Daoy (cell line): ENCODE results near the gene UBL7. TPM values are rescaled to one million over a fixed set of nuclear protein-coding genes. Genes with fewer than 3 reads are reported as not detected.

ENCODE experiments used
- total RNA-seq: library from RNA; depleted of rRNA; stranded (reverse); fragments of >200 nt; shearing (Covaris generic); gene quantifications from 2 replicates; pipeline ENCODE4 v1.2.3, GENCODE V29; 2014; rRNA removed

The UBL7 gene
- total RNA-seq, 1 experiment from 2014 or later = 115 TPM

Other genes with a start within 250 kb of the UBL7 start
- gene CCDC33, start 224.8 kb downstream of the UBL7 start, total RNA-seq = 4.9 and 5.9 TPM in 2 replicates
- gene CYP11A1, start 93.5 kb downstream of the UBL7 start, total RNA-seq = 0.06 and 0.12 TPM in 2 replicates
- gene SEMA7A, start 27.2 kb downstream of the UBL7 start, total RNA-seq = 36.2 and 48.3 TPM in 2 replicates
- gene ARID3B, start 80.1 kb upstream of the UBL7 start, total RNA-seq = 9.3 and 10.6 TPM in 2 replicates
- gene CLK3, start 154.7 kb upstream of the UBL7 start, total RNA-seq = 55.2 and 57.4 TPM in 2 replicates
- gene EDC3, start 234.9 kb upstream of the UBL7 start, total RNA-seq = 4.0 and 5.3 TPM in 2 replicates